IPS-NIHi11 (cell line): ENCODE data around the gene CDH13.

Experiments used
- DNase-seq: peaks from one replicate; pipeline ENCODE4 v3.0.0; 2012; ENCODE audit warnings: mixed read lengths, low spot score

The CDH13 gene

DNA sequence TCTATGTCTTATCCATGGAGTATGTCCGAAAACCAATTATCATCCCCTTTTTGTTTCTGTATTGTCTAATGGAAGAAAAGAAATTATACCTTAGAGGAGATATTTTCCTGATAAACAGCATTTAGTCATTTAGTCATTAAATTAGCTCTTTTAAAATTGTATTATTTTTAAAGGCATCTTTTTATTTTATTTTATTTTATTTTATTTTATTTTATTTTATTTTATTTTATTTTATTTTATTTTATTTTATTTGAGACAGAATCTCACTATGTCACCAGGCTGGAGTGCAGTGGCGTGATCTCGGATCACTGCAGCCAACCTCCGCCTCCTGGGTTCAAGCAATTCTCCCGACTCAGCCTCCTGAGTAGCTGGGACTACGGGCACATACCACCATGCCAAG is 559.1 kb downstream of the CDH13 start:
- no peak for DNase-seq

DNA sequence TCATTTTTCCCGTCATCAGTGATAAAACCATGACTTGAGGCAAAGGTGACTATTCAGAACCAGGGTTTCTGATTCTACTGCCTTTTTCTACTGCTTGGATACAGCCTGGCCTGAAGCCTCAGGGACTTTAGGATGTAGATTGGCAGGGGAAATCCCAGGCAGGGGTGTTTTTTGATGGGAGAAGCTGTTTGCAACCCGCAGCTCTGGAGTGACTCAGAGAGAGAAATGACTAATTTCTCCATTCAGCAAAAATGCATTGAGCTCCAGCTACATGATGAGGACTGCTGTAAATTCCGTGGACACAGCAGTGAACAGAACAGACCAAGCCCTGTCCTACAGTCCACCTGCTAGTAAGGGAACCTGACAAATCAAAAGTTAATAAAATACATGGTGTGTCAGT is 560.6 kb downstream of the CDH13 start:
- DNase-seq, result no peak

- DNase-seq, result no peak
Measured at GRCh38 chr16:83196796-83197195, 570.0 kb downstream of the CDH13 start.

GRCh38 chr16:83197450-83197849 is 570.7 kb downstream of the CDH13 start:
- no peak for DNase-seq

DNA sequence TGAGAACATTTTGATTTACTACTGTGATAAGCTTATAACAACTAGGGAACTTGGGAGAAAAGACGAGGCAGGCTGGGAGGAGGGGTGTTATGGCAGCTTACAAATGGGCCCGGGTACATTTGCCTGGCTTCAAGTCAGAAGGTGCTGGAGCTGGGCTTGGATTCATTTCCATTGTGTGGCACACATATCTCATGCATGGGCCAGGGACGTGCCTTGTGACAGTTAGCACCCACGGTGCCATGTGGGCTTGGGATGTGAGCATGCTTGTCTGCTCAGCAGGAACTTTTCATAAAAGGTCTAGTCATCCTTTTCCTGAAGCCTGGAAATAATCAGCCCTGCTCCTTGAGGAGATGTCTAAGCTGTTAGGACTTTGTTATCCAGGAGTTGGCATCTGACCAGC is 572.2 kb downstream of the CDH13 start:
- DNase-seq, result no peak

DNA sequence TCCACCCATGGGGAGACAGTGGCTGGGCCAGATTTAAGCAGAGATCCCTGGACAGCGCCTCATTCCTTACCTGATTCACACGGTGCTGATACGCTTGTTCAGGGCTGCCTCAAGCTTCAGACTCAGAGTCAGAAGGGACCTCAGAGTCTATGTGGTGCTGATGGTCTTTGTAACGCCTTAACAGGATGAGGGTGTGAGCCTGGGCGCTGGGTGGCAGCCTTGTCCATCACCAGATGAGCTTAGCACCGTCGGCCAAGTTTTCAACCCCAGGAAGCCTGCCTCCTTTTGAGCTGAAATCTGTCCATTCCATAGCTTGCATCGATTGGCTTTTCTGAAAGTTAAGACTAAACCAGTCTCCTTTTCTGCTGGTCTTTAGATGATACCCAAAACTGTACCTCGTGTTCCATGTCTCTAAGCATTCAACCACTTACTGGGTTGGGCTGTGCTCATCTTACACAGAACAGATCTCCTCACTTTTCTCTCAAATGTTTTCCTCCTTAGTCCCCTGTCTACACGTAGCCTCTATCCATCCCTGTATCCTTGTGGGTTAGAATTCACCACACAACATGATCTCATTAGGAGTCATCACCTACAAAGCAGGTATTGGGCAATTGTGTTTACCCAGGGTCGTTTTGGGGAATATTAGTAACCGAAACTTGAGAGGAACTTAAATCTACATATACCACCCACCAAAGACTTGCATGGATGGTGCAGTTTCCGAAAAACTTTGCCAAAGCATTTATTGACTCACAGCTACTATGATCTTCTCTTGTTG is 573.4 kb downstream of the CDH13 start:
- no peak for DNase-seq

GRCh38 chr16:83201748-83202147 is 575.0 kb downstream of the CDH13 start:
- no peak for DNase-seq

DNA sequence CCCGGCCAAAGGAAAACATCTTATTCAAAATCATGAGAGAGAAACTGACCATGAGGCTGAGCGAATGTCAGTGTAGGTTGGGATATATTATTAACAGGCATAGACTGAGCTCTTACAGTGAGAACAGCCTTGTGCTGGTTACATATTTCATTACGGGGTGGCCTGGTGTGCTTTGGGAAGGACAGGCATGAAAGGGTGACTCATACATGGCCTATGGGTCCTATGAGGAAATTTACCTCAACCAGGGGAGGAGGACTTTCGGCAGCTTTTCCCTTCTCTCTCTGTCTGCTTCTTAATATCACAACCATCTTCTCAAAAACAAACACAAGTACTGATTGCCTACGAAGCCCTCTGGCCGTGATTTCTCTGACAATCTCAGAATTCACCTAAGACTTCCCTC is 579.1 kb downstream of the CDH13 start:
- DNase-seq, result no peak

GRCh38 chr16:83206426-83206825 is 579.7 kb downstream of the CDH13 start:
- no peak for DNase-seq

DNA sequence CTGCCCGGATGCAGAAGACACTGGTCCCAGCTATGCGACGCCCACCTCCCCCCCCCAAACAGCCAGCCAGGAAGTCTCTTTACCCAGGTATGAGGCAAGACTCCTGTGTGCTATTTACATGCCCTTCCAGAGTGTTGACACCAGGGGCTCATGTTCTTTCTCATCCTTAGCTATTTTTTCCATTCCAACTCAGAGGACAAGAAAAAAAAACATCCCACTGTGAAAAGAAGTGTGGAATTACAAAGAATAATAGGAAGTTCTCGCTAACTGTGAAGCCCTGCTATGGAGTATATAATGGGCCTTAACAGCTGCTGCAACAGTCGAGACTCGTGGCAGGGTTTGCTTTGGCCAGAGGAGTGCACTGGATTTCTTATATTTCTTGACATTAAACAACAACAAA is 584.9 kb downstream of the CDH13 start:
- no peak for DNase-seq

DNA sequence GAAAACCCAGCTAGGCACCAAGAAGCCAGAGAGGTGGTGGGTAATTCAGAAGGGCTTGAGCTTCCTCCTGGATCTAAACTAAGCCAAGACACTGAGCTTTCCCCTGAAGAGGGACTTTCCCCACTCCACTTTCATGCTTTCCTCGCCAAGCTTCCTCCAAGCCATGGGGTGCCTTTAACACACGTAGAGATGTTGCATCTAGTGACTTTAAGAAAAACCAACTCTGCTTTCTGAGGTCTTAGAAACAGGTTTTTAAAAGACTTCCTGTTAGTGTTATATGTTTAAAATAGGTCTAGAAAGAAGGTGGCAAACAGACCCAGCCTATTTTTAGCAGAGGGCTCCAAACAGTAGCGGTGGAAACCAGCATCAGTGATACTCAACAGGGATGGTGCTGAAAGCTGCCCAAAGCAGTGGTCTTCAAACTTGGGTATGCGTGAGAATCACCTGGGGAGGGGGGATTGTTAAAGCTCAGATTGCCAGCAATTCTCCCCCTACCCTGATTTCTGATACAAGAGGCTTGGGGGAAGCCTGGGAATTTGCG is 585.6 kb downstream of the CDH13 start:
- no peak for DNase-seq

- no peak for DNase-seq
Measured at GRCh38 chr16:83214671-83215070, 587.9 kb downstream of the CDH13 start.

- DNase-seq, result peak; percentile 89
Measured at GRCh38 chr16:83215406-83216001, 588.7 kb downstream of the CDH13 start.

DNA sequence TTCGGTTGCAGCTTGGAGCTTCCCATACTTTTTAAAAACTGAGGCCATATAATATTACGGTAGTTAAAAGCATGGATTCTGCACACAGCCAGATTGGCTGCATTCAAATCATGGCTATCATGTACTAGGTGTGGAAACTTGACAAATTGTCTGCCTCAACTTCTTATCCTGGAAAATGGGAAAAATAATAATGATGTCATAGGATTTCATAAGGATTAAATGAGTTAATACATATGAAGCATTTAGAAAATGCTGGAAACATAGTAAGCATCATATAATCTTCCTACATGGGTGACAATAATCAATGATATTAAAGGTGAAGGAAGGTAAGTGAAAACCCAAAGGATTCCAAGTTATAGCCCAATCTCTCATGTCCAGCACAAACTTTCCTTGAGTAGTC is 592.5 kb downstream of the CDH13 start:
- DNase-seq, result no peak

- no peak for DNase-seq
Measured at GRCh38 chr16:83220066-83220465, 593.3 kb downstream of the CDH13 start.

DNA sequence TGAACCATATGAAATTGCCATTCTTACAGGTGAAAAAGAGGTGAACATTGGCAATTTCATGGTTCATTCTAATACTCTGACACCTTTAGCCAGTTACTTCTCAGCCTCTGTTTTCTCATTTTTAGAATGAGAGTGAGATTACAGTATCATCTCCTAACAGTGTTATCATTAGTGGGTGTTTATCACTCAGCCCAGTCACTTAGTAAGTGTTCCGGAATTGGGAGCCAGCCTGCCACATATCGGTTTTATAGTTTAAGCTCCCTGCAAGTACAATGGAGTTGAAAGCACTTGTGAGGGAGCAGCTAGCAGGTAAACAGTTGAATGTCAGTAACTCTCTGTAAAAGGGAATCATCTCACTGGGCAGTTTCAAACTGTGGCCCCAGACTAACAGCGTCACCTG is 597.9 kb downstream of the CDH13 start:
- no peak for DNase-seq

DNA sequence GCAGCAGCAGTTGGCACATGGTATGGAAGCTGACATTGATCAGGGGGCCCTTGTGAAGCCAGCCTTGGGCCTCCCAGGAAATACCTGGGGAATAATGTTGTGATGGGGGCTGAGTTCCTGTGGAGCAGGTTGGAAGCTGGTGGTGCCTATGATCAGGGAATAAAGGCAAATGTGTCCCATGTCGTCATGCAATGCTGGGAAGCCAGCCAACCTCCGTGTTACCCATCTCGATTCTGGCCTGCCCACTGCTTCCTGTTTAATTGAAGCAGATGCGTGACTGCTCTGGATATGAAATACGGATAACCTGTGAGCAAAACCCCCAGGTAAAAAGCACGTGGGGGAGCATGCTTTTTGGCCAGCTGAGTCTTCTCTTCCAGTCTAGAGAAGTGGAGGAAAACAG is 600.6 kb downstream of the CDH13 start:
- DNase-seq, result no peak

GRCh38 chr16:83231729-83232128 is 605.0 kb downstream of the CDH13 start:
- DNase-seq, result no peak

DNA sequence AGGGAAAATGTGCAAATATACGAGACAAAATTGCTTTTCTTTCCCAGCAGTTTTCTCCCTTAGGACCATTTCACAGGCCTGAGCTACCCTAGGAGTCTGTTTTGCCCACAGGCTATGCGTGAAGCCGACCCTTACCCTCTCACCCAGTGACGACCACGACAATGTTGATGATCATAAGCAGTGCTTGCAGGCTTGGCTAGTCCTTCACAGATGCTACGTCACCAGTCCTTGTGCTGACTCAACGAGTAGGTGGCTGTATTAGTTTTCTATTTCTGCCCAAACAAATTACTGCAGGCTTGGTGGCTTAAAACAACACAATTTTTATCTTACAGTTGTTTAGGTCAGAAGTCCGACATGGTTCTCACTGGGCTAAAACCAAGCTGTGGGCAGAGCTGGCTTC is 606.4 kb downstream of the CDH13 start:
- no peak for DNase-seq

GRCh38 chr16:83238949-83239691 is 612.4 kb downstream of the CDH13 start:
- DNase-seq, result no peak

DNA sequence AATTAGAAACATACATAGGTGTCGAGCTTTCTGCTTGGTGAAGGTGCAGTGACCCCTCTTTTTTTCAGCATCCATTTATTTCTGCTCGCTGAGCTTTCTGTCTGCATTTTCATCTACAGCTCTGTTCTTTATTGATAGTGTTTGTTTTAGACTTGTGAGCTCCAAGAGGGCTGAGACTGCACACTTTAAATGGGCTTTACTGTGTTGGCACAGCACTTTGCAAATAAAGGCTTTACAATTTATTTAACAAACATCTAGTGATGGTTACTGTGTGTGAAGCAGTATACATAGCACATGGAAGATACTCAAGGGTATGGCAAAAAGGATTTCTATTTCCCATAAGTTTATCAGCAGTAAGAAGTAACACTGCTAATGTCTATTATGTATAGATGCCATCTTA is 617.3 kb downstream of the CDH13 start:
- no peak for DNase-seq

DNA sequence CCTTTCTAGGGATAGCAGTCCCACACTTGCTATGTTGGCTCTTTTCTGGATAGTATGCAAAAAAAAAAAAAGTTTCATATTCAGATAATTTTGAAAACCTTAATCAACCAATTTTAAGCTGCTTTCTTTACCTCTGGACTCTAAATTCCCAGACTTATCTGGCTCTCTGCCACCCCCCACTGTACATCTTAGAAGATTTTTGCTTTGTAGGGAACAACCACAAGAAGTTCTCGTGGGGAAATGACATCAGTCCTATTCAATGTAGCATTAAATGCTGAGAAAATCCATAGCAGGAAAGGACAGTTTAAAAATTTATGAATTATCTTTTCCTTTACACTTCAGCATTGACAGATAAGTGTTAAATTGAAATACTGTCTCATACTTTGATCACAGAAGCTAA is 618.3 kb downstream of the CDH13 start:
- no peak for DNase-seq

DNA sequence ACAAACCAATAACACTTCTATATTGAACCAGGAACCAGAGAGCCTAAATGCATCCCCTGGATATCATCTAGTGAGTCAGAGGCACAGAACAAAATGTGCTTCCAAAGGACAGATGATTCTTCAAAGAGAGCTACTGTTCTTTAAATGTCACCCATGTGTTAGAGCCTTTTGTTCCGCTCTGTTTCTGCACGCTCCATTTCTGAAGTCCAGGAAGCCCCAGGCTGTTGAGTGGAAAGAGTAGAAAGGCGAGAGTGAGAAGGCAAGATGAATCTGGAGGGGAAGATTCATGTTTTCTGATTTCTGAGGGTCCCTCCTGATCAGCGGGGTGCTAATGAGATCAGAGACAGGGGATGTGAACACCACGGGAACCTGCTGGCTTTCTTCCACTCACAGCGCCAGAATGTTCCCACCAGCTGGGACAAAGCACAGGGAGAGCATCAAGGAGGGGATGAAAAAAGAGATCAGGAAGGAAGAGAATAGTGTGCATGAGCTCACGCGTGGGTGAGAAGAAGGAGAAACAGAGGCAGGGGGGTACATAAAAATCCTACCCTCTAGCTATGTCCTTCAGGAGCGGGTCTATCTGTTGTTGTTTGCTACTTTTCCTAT is 621.1 kb downstream of the CDH13 start:
- no peak for DNase-seq
